ENCODE data around the gene CAPZA1.
A peak's percentile ranks its signal among the peaks of the same experiment; 100 is the strongest.

The CAPZA1 gene

DNA sequence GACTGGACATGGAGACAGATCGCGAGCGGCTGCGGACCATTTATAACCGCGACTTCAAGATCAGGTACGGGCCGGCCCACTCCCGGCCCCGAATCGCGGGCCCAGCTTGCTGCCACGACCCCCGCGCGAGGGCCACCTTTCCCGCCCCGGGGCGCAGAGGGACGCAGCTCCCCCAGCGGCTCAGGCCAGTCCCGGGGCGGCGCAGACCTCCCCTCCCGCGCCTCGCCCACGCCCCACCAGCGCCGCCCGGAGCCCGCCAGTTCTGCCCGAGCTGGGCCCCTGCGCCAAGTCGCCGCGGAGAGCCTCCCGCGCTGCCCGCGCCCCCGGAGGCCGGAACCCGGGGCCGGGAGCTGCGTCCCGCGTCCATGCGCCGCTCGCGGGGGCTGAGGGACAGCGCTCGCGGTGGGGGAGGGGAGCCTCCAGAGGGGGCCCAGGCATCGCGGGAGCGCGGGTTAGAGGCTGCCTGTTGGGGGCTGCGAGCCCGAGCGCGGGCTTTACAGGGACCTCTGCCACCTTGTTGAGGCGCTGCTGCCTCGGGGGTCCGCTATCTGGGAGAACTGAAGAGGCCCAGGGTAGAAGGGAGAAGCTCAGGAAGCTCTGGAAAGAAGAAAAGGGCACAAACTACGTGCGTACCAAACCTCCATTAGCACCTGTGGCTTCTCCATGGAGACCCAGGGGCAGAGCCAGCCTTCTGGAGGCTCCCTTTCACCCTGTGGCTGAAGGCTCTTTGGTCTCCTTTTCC, 55.5 kb downstream of the CAPZA1 start:
- Histone ChIP-seq H3K27me3 (ENCODE audit: control insufficient read depth in 5 of 5, insufficient read depth in 4 of 5, low read length in 5 of 5) (no peaks in the 10 kb centered on the region), H3K4me1 (ENCODE audit: control insufficient read depth in 5 of 5, insufficient read depth in 5 of 5, low read length in 5 of 5) (peaks cover 0 to 29% (median 22%) of the 10 kb centered on the region in 5 donors), H3K4me3 (ENCODE audit: low read depth in 1 of 5, low read length in 5 of 5) (peak overlapping the region; percentile 90 to 95 (median 93)), H3K36me3 (ENCODE audit: control insufficient read depth in 5 of 5, insufficient read depth in 5 of 5, low read length in 5 of 5) (peaks cover 8 to 18% (median 14%) of the 10 kb centered on the region in 5 donors), H3K9me3 (ENCODE audit: control insufficient read depth in 5 of 5, low read length in 5 of 5) (no peaks in the 10 kb centered on the region), H3K27ac (ENCODE audit: low read depth, low read length) (peak overlapping the region; percentile 86), H3K9ac (ENCODE audit: low read length in 5 of 5) (peak overlapping the region; percentile 6 to 94 (median 87))

DNA sequence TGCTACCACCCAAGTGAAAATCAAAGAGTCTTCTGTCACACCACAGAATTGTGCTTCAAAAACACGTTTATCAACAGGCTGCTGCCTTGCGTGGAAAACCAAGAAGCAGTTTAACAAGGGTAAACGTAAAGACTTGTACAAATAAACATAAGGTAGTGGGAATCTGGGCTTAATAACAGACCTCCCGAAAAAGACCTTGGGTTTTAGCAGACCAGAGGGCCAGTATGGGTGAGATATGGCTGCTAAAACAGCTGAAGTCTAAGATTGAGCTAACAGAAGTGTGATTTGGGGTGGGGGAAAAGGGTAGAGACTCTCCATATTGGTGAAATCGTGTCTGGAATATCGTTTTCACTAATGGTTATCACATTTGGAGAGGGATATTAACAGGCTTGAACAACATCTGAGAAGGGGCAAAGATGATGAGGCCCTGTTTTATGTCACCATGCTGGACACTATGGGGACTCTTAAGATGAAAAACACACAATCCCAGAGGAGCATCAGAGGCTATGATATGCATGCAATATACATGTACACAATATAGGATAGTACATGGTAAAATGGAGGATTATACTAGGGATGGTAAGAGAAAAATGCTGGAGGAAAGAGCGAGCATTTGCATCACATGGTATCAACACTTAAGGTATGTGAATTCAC, 56.2 kb downstream of the CAPZA1 start:
- Histone ChIP-seq H3K9ac (ENCODE audit: low read length in 5 of 5) (peak overlapping the region; percentile 6 to 94 (median 87)), H3K36me3 (ENCODE audit: control insufficient read depth in 5 of 5, insufficient read depth in 5 of 5, low read length in 5 of 5) (peaks cover 4 to 11% (median 9%) of the 10 kb centered on the region in 5 donors), H3K9me3 (ENCODE audit: control insufficient read depth in 5 of 5, low read length in 5 of 5) (no peaks in the 10 kb centered on the region), H3K27me3 (ENCODE audit: control insufficient read depth in 5 of 5, insufficient read depth in 4 of 5, low read length in 5 of 5) (no peaks in the 10 kb centered on the region), H3K4me3 (ENCODE audit: low read depth in 1 of 5, low read length in 5 of 5) (peak overlapping the region; percentile 83 to 95 (median 92)), H3K4me1 (ENCODE audit: control insufficient read depth in 5 of 5, insufficient read depth in 5 of 5, low read length in 5 of 5) (peaks cover 0 to 29% (median 22%) of the 10 kb centered on the region in 5 donors), H3K27ac (ENCODE audit: low read depth, low read length) (peak overlapping the region; percentile 86)

GRCh38 chr1:112676543-112676942, 56.9 kb downstream of the CAPZA1 start:
- no peak overlapping the region for H3K27ac ChIP-seq (ENCODE audit: low read depth, low read length)
- no peak overlapping the region for H3K4me3 ChIP-seq (ENCODE audit: low read depth in 1 of 5, low read length in 5 of 5)
- no peak overlapping the region for H3K9ac ChIP-seq (ENCODE audit: low read length in 5 of 5)
- H3K9me3 ChIP-seq (ENCODE audit: control insufficient read depth in 5 of 5, low read length in 5 of 5), result no peaks in the 10 kb centered on the region
- peaks cover 3 to 5% (median 4%) of the 10 kb centered on the region in 5 donors for H3K36me3 ChIP-seq (ENCODE audit: control insufficient read depth in 5 of 5, insufficient read depth in 5 of 5, low read length in 5 of 5)
- H3K4me1 ChIP-seq (ENCODE audit: control insufficient read depth in 5 of 5, insufficient read depth in 5 of 5, low read length in 5 of 5), result peaks cover 0 to 29% (median 22%) of the 10 kb centered on the region in 5 donors
- no peaks in the 10 kb centered on the region for H3K27me3 ChIP-seq (ENCODE audit: control insufficient read depth in 5 of 5, insufficient read depth in 4 of 5, low read length in 5 of 5)

DNA sequence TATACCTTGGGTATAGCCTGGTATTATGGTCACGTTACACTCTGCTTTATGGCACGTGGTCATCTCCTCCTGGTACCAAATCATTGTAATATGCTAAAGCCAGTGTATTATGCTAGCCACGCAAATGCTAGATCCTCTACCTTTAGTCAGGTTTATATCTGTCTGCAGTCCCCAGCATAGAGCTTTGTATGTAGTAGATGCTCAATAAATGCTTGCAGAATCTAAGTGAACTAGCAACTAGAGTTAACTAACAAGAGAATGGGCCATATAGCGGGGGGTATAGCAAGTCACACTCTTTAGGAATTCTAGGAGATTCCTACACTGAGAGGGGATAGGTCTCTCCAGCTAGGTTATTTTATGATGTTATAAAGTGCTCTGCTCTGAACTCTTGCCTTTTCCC, 57.9 kb downstream of the CAPZA1 start:
- no peaks in the 10 kb centered on the region for H3K27me3 ChIP-seq (ENCODE audit: control insufficient read depth in 5 of 5, insufficient read depth in 4 of 5, low read length in 5 of 5)
- H3K4me3 ChIP-seq (ENCODE audit: low read depth in 1 of 5, low read length in 5 of 5), result no peak overlapping the region
- peaks cover 0 to 29% (median 22%) of the 10 kb centered on the region in 5 donors for H3K4me1 ChIP-seq (ENCODE audit: control insufficient read depth in 5 of 5, insufficient read depth in 5 of 5, low read length in 5 of 5)
- no peaks in the 10 kb centered on the region for H3K36me3 ChIP-seq (ENCODE audit: control insufficient read depth in 5 of 5, insufficient read depth in 5 of 5, low read length in 5 of 5)
- H3K27ac ChIP-seq (ENCODE audit: low read depth, low read length), result no peak overlapping the region
- no peaks in the 10 kb centered on the region for H3K9me3 ChIP-seq (ENCODE audit: control insufficient read depth in 5 of 5, low read length in 5 of 5)
- no peak overlapping the region for H3K9ac ChIP-seq (ENCODE audit: low read length in 5 of 5)

- Histone ChIP-seq H3K9me3 (ENCODE audit: control insufficient read depth in 5 of 5, low read length in 5 of 5) (no peaks in the 10 kb centered on the region), H3K36me3 (ENCODE audit: control insufficient read depth in 5 of 5, insufficient read depth in 5 of 5, low read length in 5 of 5) (no peaks in the 10 kb centered on the region), H3K4me1 (ENCODE audit: control insufficient read depth in 5 of 5, insufficient read depth in 5 of 5, low read length in 5 of 5) (peaks cover 0 to 25% (median 18%) of the 10 kb centered on the region in 5 donors), H3K27me3 (ENCODE audit: control insufficient read depth in 5 of 5, insufficient read depth in 4 of 5, low read length in 5 of 5) (no peaks in the 10 kb centered on the region), H3K27ac (ENCODE audit: low read depth, low read length) (no peak overlapping the region), H3K9ac (ENCODE audit: low read length in 5 of 5) (no peak overlapping the region), H3K4me3 (ENCODE audit: low read depth in 1 of 5, low read length in 5 of 5) (no peak overlapping the region)
Measured at GRCh38 chr1:112678605-112679004, 59.0 kb downstream of the CAPZA1 start.

GRCh38 chr1:112685913-112686312, 66.3 kb downstream of the CAPZA1 start:
- Histone ChIP-seq H3K4me3 (ENCODE audit: low read depth in 1 of 5, low read length in 5 of 5) (no peak overlapping the region), H3K4me1 (ENCODE audit: control insufficient read depth in 5 of 5, insufficient read depth in 5 of 5, low read length in 5 of 5) (peaks cover 0 to 4% (median 0%) of the 10 kb centered on the region in 5 donors), H3K27ac (ENCODE audit: low read depth, low read length) (no peak overlapping the region), H3K27me3 (ENCODE audit: control insufficient read depth in 5 of 5, insufficient read depth in 4 of 5, low read length in 5 of 5) (no peaks in the 10 kb centered on the region), H3K36me3 (ENCODE audit: control insufficient read depth in 5 of 5, insufficient read depth in 5 of 5, low read length in 5 of 5) (peaks cover 0 to 29% (median 11%) of the 10 kb centered on the region in 5 donors), H3K9me3 (ENCODE audit: control insufficient read depth in 5 of 5, low read length in 5 of 5) (no peaks in the 10 kb centered on the region), H3K9ac (ENCODE audit: low read length in 5 of 5) (no peak overlapping the region)

GRCh38 chr1:112686417-112686816, 66.8 kb downstream of the CAPZA1 start:
- H3K9me3 ChIP-seq (ENCODE audit: control insufficient read depth in 5 of 5, low read length in 5 of 5), result no peaks in the 10 kb centered on the region
- H3K4me1 ChIP-seq (ENCODE audit: control insufficient read depth in 5 of 5, insufficient read depth in 5 of 5, low read length in 5 of 5), result peaks cover 0 to 4% (median 0%) of the 10 kb centered on the region in 5 donors
- peaks cover 0 to 33% (median 12%) of the 10 kb centered on the region in 5 donors for H3K36me3 ChIP-seq (ENCODE audit: control insufficient read depth in 5 of 5, insufficient read depth in 5 of 5, low read length in 5 of 5)
- H3K27me3 ChIP-seq (ENCODE audit: control insufficient read depth in 5 of 5, insufficient read depth in 4 of 5, low read length in 5 of 5), result no peaks in the 10 kb centered on the region
- no peak overlapping the region for H3K9ac ChIP-seq (ENCODE audit: low read length in 5 of 5)
- H3K4me3 ChIP-seq (ENCODE audit: low read depth in 1 of 5, low read length in 5 of 5), result no peak overlapping the region
- no peak overlapping the region for H3K27ac ChIP-seq (ENCODE audit: low read depth, low read length)

DNA sequence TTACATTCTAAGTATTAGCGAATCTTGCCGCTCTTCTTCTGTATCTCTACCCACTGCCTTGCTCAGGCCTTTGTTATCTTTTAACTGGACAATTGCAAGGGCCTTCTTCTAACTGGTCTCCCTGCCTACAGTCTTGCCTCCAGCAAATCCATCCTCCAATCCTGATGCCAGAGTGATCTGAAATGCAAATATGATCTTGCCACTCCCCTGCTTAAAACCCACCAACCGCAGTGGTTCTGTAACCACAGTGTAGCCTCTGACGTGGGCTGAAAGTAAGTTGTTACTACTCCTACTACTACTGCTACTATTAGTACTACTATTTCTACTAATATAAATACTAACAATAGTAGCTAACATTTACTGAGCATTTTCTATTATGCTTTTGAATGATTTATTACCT, 67.2 kb downstream of the CAPZA1 start:
- no peaks in the 10 kb centered on the region for H3K9me3 ChIP-seq (ENCODE audit: control insufficient read depth in 5 of 5, low read length in 5 of 5)
- H3K4me1 ChIP-seq (ENCODE audit: control insufficient read depth in 5 of 5, insufficient read depth in 5 of 5, low read length in 5 of 5), result peaks cover 0 to 4% (median 0%) of the 10 kb centered on the region in 5 donors
- H3K4me3 ChIP-seq (ENCODE audit: low read depth in 1 of 5, low read length in 5 of 5), result no peak overlapping the region
- no peak overlapping the region for H3K27ac ChIP-seq (ENCODE audit: low read depth, low read length)
- H3K36me3 ChIP-seq (ENCODE audit: control insufficient read depth in 5 of 5, insufficient read depth in 5 of 5, low read length in 5 of 5), result peaks cover 0 to 37% (median 17%) of the 10 kb centered on the region in 5 donors
- H3K9ac ChIP-seq (ENCODE audit: low read length in 5 of 5), result no peak overlapping the region
- H3K27me3 ChIP-seq (ENCODE audit: control insufficient read depth in 5 of 5, insufficient read depth in 4 of 5, low read length in 5 of 5), result no peaks in the 10 kb centered on the region

DNA sequence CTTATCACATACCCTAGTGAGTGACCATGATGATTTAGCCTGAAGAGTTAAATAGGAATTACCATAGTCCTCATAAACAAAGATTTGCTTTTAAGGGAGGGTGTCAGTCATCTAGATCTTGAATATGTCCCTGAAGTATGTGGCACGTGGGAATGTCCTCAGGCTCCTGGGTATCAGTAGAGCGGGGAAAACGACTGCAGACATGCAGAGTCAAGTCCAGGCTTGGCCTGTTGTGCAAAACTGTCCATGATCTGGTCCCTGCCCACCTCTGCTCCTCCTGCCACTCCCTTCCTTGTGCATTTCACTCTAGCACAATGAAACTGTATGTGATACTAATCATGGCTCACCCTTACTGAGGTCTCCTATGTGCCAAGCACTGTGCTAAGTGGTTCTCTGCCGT, 67.7 kb downstream of the CAPZA1 start:
- H3K27ac ChIP-seq (ENCODE audit: low read depth, low read length), result no peak overlapping the region

More for the DNA sequence above, 67.7 kb downstream of the CAPZA1 start:
- Histone ChIP-seq H3K36me3 (ENCODE audit: control insufficient read depth in 5 of 5, insufficient read depth in 5 of 5, low read length in 5 of 5) (peaks cover 0 to 42% (median 22%) of the 10 kb centered on the region in 5 donors), H3K27me3 (ENCODE audit: control insufficient read depth in 5 of 5, insufficient read depth in 4 of 5, low read length in 5 of 5) (no peaks in the 10 kb centered on the region), H3K9me3 (ENCODE audit: control insufficient read depth in 5 of 5, low read length in 5 of 5) (no peaks in the 10 kb centered on the region), H3K9ac (ENCODE audit: low read length in 5 of 5) (no peak overlapping the region), H3K4me1 (ENCODE audit: control insufficient read depth in 5 of 5, insufficient read depth in 5 of 5, low read length in 5 of 5) (peaks cover 0 to 4% (median 0%) of the 10 kb centered on the region in 5 donors), H3K4me3 (ENCODE audit: low read depth in 1 of 5, low read length in 5 of 5) (no peak overlapping the region)
